GM18520 (cell line): ENCODE data around the gene STIL.
"Not testable (repeated sequence)": the region's sequence is repeated elsewhere in the genome, so short reads cannot be mapped to it uniquely, and the experiment has no call there.

Experiments used
- ATAC-seq: cut with Tn5 transposase; IDR thresholded peaks from one replicate; pipeline ENCODE4 v1.9.1; 2021; ENCODE audit not compliant: unreplicated experiment

STIL gene

GRCh38 chr1:47323599-47324031, 9.7 kb upstream of the STIL start:
- no peak for ATAC-seq

DNA sequence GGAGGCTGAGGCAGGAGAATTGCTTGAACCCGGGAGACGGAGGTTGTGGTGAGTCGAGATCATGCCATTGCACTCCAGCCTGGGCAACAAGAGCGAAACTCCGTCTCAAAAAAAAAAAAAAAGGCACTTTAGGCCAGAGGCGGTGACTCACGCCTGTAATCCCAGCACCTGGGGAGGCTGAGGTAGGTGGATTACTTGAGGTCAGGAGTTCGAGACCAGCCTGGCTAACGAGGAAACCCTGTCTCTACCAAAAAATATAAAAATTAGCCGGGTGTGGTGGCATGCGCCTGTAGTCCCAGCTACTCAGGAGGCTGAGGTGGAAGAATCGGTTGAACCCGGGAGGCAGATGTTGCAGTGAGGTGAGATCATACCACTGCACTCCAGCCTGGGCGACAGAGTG, 6.0 kb upstream of the STIL start:
- not testable (repeated sequence) for ATAC-seq

DNA sequence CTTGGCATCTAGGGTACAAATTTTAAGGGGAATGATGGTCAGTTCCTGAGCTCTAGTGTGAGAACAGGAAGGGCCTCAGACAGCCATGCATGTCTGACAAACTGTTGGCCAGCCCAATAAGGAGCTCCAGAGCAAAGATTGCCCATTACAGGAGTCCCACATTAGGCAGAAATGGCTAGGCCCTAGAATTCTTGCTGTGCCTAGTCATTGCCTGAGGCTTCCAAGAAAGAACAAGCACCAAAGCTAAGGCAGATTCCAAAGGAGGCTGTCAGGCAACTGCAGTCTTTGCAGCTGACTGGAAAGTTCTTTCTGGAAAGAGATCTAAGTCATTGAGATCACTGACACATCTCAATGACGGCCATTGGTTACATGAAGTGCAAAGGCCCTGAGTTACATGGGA, 3.9 kb upstream of the STIL start:
- ATAC-seq = no peak

DNA sequence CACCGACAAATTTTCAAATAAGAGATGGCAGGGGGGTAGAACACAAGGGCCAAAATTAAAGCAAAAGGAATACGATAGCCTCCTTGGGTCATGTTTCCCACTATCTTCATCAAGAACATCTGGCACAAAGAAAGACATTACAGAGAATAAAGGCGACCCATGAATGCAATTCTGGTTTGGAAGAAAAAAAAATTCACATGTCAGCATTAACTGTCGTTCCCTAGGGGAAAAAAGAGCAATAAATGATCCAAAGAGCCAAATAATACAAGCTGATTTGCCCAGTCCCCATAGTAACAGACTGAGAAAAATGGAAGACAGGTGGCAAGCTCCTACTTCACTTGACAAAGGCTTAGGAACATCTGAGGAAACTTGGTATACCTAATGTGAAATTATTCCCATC, 4.5 kb downstream of the STIL start:
- ATAC-seq = no peak

DNA sequence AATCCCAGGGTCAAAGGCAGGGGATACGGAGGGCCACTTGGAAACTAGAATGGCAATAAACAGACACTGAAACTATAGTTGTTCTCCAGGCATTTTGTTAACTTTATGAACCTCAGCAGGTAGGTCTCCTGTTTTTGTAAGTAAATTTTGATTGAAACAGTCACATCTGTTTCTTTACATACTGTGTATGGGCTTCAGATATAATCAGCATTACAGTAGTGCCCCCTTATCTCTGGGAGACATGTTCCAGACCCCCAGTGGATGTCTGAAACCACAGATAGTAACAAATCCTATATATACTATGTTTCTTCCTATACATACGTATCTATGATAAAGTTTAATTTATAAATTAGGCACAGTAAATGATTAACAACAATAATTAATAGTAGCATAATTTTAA, 11.5 kb downstream of the STIL start:
- ATAC-seq = no peak

DNA sequence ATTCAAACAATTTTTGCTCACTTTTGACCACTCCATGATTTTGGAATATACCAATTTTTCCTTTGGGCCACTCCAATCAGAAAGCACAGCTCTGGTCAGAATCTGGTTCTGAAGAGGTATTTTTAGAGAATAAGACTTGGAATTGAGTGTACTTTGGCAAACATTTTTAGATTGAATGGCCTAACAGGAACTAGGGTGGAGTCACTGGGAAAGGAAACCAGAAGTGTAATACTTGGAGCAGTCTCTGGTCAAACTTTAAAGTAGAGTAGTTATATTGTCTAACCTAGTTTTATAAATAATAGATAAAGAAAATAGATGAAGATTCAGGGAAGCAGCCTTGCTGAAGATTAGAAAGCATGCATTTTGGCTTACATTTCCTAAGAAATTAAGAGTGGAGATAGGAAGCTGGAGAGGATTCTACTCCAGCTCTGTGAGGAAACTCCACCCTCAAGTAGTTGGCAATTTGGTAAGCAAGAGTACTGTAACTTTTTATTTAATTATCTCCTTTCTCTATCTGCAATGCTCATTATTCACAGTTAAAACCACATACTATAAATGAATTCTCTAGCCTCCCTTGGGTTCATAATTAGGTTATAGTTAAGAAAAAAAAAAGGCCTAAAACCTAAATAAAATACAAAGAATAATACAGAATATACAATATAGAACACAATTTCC, 15.8 kb downstream of the STIL start:
- ATAC-seq = no peak

- ATAC-seq = no peak
Observed at GRCh38 chr1:47295579-47295978, 18.4 kb downstream of the STIL start.

DNA sequence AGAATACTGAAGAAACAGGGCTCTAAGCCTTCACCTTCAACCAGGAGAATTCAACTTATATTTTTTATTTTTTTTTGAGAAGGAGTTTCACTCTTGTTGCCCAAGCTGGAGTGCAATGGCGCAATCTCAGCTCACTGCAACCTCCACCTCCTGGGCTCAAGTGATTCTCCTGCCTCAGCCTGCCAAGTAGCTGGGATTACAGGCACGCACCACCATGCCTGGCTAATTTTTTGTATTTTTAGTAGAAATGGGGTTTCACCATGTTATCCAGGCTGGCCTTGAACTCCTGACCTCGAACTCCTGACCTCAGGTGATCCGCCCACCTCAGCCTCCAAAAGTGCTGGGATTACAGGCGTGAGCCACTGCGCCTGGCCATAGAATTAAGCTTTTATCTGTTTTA, 19.1 kb downstream of the STIL start:
- not testable (repeated sequence) for ATAC-seq

DNA sequence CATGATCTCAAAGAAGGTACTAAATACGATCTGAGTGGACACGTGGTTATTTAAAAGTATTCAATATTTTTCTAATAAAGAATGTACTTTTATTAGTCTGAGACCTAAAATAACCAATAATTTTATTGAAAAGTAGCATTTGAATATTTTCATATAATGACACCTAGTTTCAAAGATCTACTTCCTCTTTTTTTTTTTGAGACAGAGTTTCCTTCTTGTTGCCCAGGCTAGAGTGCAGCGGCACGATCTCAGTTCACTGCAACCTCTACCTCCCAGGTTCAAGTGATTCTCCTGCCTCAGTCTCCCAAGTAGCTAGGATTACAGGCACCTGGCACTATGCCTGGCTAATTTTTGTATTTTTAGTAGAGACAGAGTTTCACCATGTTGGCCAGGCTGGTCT, 25.8 kb downstream of the STIL start:
- not testable (repeated sequence) for ATAC-seq

GRCh38 chr1:47280142-47280541, 33.8 kb downstream of the STIL start:
- ATAC-seq = no peak

- no peak for ATAC-seq
Observed at GRCh38 chr1:47276850-47277249, 37.1 kb downstream of the STIL start.

GRCh38 chr1:47275811-47276210, 38.1 kb downstream of the STIL start:
- ATAC-seq = not testable (repeated sequence)

- ATAC-seq = not testable (repeated sequence)
Observed at GRCh38 chr1:47265529-47265928, 48.4 kb downstream of the STIL start.

GRCh38 chr1:47262787-47263413, 51.0 kb downstream of the STIL start:
- no peak for ATAC-seq

- ATAC-seq = no peak
Observed at GRCh38 chr1:47257224-47257623, 56.7 kb downstream of the STIL start.

DNA sequence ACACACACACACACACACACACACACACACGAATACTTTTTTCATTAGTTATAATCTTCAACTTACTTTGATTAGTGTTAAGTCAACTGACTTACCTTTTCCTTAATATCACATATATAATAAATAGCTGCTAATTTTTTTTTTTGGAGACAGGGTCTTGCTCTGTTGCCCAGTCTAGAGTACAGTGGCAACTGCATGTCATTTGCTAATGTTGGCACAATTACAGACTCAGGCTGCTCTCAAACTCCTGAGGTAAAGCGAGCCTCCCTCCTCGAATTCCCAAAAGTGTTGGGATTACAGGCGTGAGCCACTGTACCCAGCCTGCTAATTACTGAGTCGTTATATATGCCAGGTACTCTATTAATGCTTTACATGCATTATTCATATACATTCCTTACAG, 61.2 kb downstream of the STIL start:
- no peak for ATAC-seq

DNA sequence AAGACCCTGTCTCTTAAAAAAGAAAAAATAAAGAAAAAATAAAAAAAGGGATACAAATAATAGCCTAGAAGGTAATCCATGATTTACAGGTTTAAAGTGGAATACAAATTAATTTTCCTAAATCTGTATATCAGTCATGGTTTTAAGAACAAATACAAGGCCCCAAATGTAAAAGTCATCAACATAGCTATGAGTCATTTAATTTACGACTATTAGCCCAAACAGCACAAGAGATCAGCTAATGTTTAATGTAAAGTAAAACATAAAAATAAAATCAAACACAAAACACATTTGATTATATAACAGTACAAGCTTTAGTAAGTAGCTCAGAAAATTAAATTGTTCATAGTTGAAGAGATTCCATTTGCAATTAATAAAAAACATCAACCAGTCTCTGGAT, 61.6 kb downstream of the STIL start:
- ATAC-seq = no peak

DNA sequence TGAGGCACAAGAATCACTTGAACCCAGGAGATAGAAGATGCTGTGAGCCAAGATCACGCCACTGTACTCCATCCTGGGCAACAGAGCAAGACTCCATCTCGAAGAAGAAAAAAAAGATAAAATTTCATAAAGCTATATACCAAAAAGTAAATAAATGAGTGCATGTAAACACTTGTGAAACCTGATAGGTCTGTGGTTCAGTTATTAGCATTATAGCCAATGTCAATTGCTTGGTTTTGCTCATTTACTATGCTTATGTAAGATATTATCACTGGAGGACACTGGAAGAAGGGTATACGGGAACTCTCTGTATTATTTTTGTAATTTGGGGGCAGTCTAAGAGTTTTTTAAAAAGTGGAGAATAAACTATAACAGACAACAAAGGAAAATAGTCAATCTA, 64.2 kb downstream of the STIL start:
- no peak for ATAC-seq

DNA sequence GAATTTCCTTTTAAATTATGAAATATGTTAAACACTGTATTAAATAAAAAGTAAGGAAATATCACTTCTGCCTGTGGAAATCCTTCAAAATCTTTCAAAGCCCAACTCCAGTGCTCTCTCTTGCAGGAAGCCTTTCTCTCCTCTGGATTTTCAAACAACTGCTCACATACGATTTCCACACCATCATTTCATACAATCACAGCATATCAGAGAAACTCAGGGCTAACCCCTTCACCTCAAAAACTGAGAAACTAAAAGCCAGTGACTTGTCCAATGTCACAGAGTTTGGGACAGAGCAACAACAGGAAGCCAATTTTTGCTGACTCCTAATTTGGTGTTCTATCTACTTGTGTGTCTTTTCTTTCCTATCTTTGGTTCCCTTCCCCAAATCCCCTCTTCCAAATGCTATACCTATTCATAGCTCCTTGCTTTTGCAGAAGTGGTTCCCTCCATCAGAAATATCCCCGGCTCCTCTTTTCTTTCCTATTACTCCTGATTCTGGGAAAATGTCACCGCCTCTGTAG, 69.5 kb downstream of the STIL start:
- ATAC-seq = no peak

GRCh38 chr1:47243910-47244309, 70.0 kb downstream of the STIL start:
- ATAC-seq = no peak

- ATAC-seq = no peak
Observed at GRCh38 chr1:47241114-47242113, 72.5 kb downstream of the STIL start.
